ENCODE measurements around the gene NPLOC4.
"Not testable (repeated sequence)": the region's sequence is repeated elsewhere in the genome, so short reads cannot be mapped to it uniquely, and the experiment has no call there.

Gene NPLOC4

GRCh38 chr17:81621494-81622130, 15.3 kb downstream of the NPLOC4 start:
- DNase-seq: no peak

- not testable (repeated sequence) for DNase-seq
These were observed 18.6 kb downstream of the NPLOC4 start for GRCh38 chr17:81618307-81618706.

GRCh38 chr17:81616877-81617276, 20.0 kb downstream of the NPLOC4 start:
- no peak for DNase-seq

- DNase-seq: no peak
These were observed 21.4 kb downstream of the NPLOC4 start for GRCh38 chr17:81615401-81615930.

GRCh38 chr17:81612172-81612970, 24.5 kb downstream of the NPLOC4 start:
- no peak for DNase-seq

- no peak for DNase-seq
These were observed 27.2 kb downstream of the NPLOC4 start for GRCh38 chr17:81609541-81610311.

- DNase-seq: no peak
These were observed 28.3 kb downstream of the NPLOC4 start for GRCh38 chr17:81608605-81609004.

GRCh38 chr17:81608082-81608481, 28.8 kb downstream of the NPLOC4 start:
- DNase-seq: no peak

- no peak for DNase-seq
These were observed 29.5 kb downstream of the NPLOC4 start for GRCh38 chr17:81607431-81607830.

GRCh38 chr17:81603846-81604610, 32.9 kb downstream of the NPLOC4 start:
- DNase-seq: no peak

GRCh38 chr17:81601525-81602120, 35.3 kb downstream of the NPLOC4 start:
- no peak for DNase-seq

GRCh38 chr17:81599719-81600486, 37.0 kb downstream of the NPLOC4 start:
- no peak for DNase-seq

GRCh38 chr17:81593105-81593871, 43.6 kb downstream of the NPLOC4 start:
- DNase-seq: no peak

- no peak for DNase-seq
These were observed 44.9 kb downstream of the NPLOC4 start for GRCh38 chr17:81591971-81592370.

GRCh38 chr17:81590121-81590520, 46.8 kb downstream of the NPLOC4 start:
- no peak for DNase-seq

GRCh38 chr17:81589612-81590011, 47.3 kb downstream of the NPLOC4 start:
- DNase-seq: no peak

GRCh38 chr17:81586096-81586495, 50.8 kb downstream of the NPLOC4 start:
- DNase-seq: no peak

- not testable (repeated sequence) for DNase-seq
These were observed 52.1 kb downstream of the NPLOC4 start for GRCh38 chr17:81584771-81585170.

- no peak for DNase-seq
These were observed 53.1 kb downstream of the NPLOC4 start for GRCh38 chr17:81583589-81584342.

- DNase-seq: no peak
These were observed 54.2 kb downstream of the NPLOC4 start for GRCh38 chr17:81582749-81583148.
